Measurements from ENCODE around the gene DPP10.

Gene DPP10

GRCh38 chr2:114436329-114436728 lies 6.1 kb upstream of the DPP10 start:
- DNase-seq (ENCODE audit: extremely low spot score), result no peak
- ChIA-PET CTCF (no interaction called here), POLR2A (no interaction called here)
- no peak for TF ChIP-seq FOXK2 (IDR thresholded peaks at IDR 0.05)
- no peak for TF ChIP-seq PKNOX1 (IDR thresholded peaks at IDR 0.05)
- TF ChIP-seq HDGF (IDR thresholded peaks at IDR 0.05; ENCODE audit: borderline replicate concordance), result no peak
- no peak for TF ChIP-seq LEF1 (IDR thresholded peaks at IDR 0.05; ENCODE audit: borderline replicate concordance)
- TF ChIP-seq ELF4 (IDR thresholded peaks at IDR 0.05), result no peak
- TF ChIP-seq NFRKB (IDR thresholded peaks at IDR 0.05), result no peak
- no peak for TF ChIP-seq TARDBP (IDR thresholded peaks at IDR 0.05)
- TF ChIP-seq CTBP1 (IDR thresholded peaks at IDR 0.05; ENCODE audit: borderline replicate concordance), result no peak
- no peak for TF ChIP-seq FOXM1 (IDR thresholded peaks at IDR 0.05; ENCODE audit: borderline replicate concordance)
- TF ChIP-seq SP1 (IDR thresholded peaks at IDR 0.05), result no peak
- no peak for TF ChIP-seq SUZ12 (IDR thresholded peaks at IDR 0.05)
- no peak for TF ChIP-seq FOXA1 (IDR thresholded peaks at IDR 0.05)
- no peak for TF ChIP-seq BHLHE40 (IDR thresholded peaks at IDR 0.05; ENCODE audit: borderline replicate concordance)
- no peak for TF ChIP-seq L3MBTL2 (conservative IDR thresholded peaks at IDR 0.05)
- no peak for TF ChIP-seq ZNF384 (IDR thresholded peaks at IDR 0.05)
- no peak for TF ChIP-seq ARNT (IDR thresholded peaks at IDR 0.05)

- ChIA-PET CTCF (no interaction called here), POLR2A (no interaction called here)
- no peak for DNase-seq (ENCODE audit: extremely low spot score)
- TF ChIP-seq NFRKB (IDR thresholded peaks at IDR 0.05) (no peak), TARDBP (IDR thresholded peaks at IDR 0.05) (no peak), SUZ12 (IDR thresholded peaks at IDR 0.05) (no peak), FOXA1 (IDR thresholded peaks at IDR 0.05) (no peak), ELF4 (IDR thresholded peaks at IDR 0.05) (no peak), CTBP1 (IDR thresholded peaks at IDR 0.05; ENCODE audit: borderline replicate concordance) (no peak), L3MBTL2 (conservative IDR thresholded peaks at IDR 0.05) (no peak), BHLHE40 (IDR thresholded peaks at IDR 0.05; ENCODE audit: borderline replicate concordance) (no peak), SP1 (IDR thresholded peaks at IDR 0.05) (no peak), ARNT (IDR thresholded peaks at IDR 0.05) (no peak), FOXM1 (IDR thresholded peaks at IDR 0.05; ENCODE audit: borderline replicate concordance) (no peak), PKNOX1 (IDR thresholded peaks at IDR 0.05) (no peak), HDGF (IDR thresholded peaks at IDR 0.05; ENCODE audit: borderline replicate concordance) (no peak), ZNF384 (IDR thresholded peaks at IDR 0.05) (no peak), FOXK2 (IDR thresholded peaks at IDR 0.05) (no peak), LEF1 (IDR thresholded peaks at IDR 0.05; ENCODE audit: borderline replicate concordance) (no peak)
Observed at GRCh38 chr2:114446571-114446970, 4.1 kb downstream of the DPP10 start.

- CTCF ChIA-PET, result no interaction called here
- POLR2A ChIA-PET, result no interaction called here
- TF ChIP-seq TARDBP (IDR thresholded peaks at IDR 0.05) (no peak), ZNF384 (IDR thresholded peaks at IDR 0.05) (no peak), L3MBTL2 (conservative IDR thresholded peaks at IDR 0.05) (no peak), FOXK2 (IDR thresholded peaks at IDR 0.05) (no peak), SUZ12 (IDR thresholded peaks at IDR 0.05) (no peak), FOXA1 (IDR thresholded peaks at IDR 0.05) (no peak), FOXM1 (IDR thresholded peaks at IDR 0.05; ENCODE audit: borderline replicate concordance) (no peak), ARNT (IDR thresholded peaks at IDR 0.05) (no peak), HDGF (IDR thresholded peaks at IDR 0.05; ENCODE audit: borderline replicate concordance) (no peak), SP1 (IDR thresholded peaks at IDR 0.05) (no peak), ELF4 (IDR thresholded peaks at IDR 0.05) (no peak), PKNOX1 (IDR thresholded peaks at IDR 0.05) (no peak), BHLHE40 (IDR thresholded peaks at IDR 0.05; ENCODE audit: borderline replicate concordance) (no peak)
- DNase-seq (ENCODE audit: extremely low spot score), result no peak
Observed at GRCh38 chr2:114450639-114451038, 8.2 kb downstream of the DPP10 start.

- DNase-seq (ENCODE audit: extremely low spot score), result no peak
- ChIA-PET CTCF (no interaction called here), POLR2A (no interaction called here)
- TF ChIP-seq FOXM1 (IDR thresholded peaks at IDR 0.05; ENCODE audit: borderline replicate concordance) (no peak), CTBP1 (IDR thresholded peaks at IDR 0.05; ENCODE audit: borderline replicate concordance) (no peak), BHLHE40 (IDR thresholded peaks at IDR 0.05; ENCODE audit: borderline replicate concordance) (no peak), SUZ12 (IDR thresholded peaks at IDR 0.05) (no peak), TARDBP (IDR thresholded peaks at IDR 0.05) (no peak), FOXA1 (IDR thresholded peaks at IDR 0.05) (no peak), PKNOX1 (IDR thresholded peaks at IDR 0.05) (no peak), NFRKB (IDR thresholded peaks at IDR 0.05) (no peak), HDGF (IDR thresholded peaks at IDR 0.05; ENCODE audit: borderline replicate concordance) (no peak), SP1 (IDR thresholded peaks at IDR 0.05) (no peak)
Observed at GRCh38 chr2:114456566-114456965, 14.1 kb downstream of the DPP10 start.

- no peak for DNase-seq (ENCODE audit: extremely low spot score)
- POLR2A ChIA-PET, result no interaction called here
- TF ChIP-seq SP1 (IDR thresholded peaks at IDR 0.05) (no peak), SUZ12 (IDR thresholded peaks at IDR 0.05) (no peak), ARNT (IDR thresholded peaks at IDR 0.05) (no peak), HDGF (IDR thresholded peaks at IDR 0.05; ENCODE audit: borderline replicate concordance) (no peak), ZNF384 (IDR thresholded peaks at IDR 0.05) (no peak), NFRKB (IDR thresholded peaks at IDR 0.05) (no peak), CTBP1 (IDR thresholded peaks at IDR 0.05; ENCODE audit: borderline replicate concordance) (no peak), PKNOX1 (IDR thresholded peaks at IDR 0.05) (no peak), L3MBTL2 (conservative IDR thresholded peaks at IDR 0.05) (no peak), FOXA1 (IDR thresholded peaks at IDR 0.05) (no peak), ELF4 (IDR thresholded peaks at IDR 0.05) (no peak)
- CTCF ChIA-PET, result no interaction called here
Observed at GRCh38 chr2:114457956-114458355, 15.5 kb downstream of the DPP10 start.
